Measurements from ENCODE around the gene HOXA7. TPM values are rescaled to one million over a fixed set of nuclear protein-coding genes. Genes with fewer than 3 reads are reported as not detected.

Gene HOXA7
- total and polyA plus RNA-seq, 2 experiments from 2014 or later, result 0.24 TPM; not detected in 1

GRCh38 chr7:27115221-27116026, 41.1 kb downstream of the HOXA7 start:
- ATAC-seq, result peak; percentile 9
- no peak overlapping the region for H3K27ac ChIP-seq (ENCODE audit: low read depth)
- H3K27me3 ChIP-seq (ENCODE audit: insufficient read depth), result peaks cover 97% of the 10 kb centered on the region
- 0 out of 2 replicates have a peak overlapping the region, but pooled peaks have one; percentile 26 for H3K4me3 ChIP-seq
- DNase-seq (ENCODE audit: low spot score), result peak; percentile 63
- no peaks in the 10 kb centered on the region for H3K36me3 ChIP-seq (ENCODE audit: insufficient read depth)
- H3K79me2 ChIP-seq (replicated peaks; ENCODE audit: insufficient read depth), result no peaks in the 10 kb centered on the region
- H3K4me1 ChIP-seq (ENCODE audit: insufficient read depth), result peaks cover 31% of the 10 kb centered on the region
- H2AFZ ChIP-seq, result no peak overlapping the region
- H3K4me2 ChIP-seq, result 0 out of 2 replicates have a peak overlapping the region, but pooled peaks have one; percentile 36
- Mint-ChIP-seq H3K9me3 (peaks cover 12% of the 10 kb centered on the region; the same call in 2 of the 3 replicates), H3K36me3 (ENCODE audit: low read depth) (no peaks in the 10 kb centered on the region), H3K4me1 (peaks cover 13% of the 10 kb centered on the region), H3K27me3 (ENCODE audit: insufficient read depth, low read depth, poor library complexity) (peaks cover 95% of the 10 kb centered on the region), H3K4me3 (no peak overlapping the region), H3K27ac (no peak overlapping the region)
- H3K9me2 ChIP-seq (ENCODE audit: insufficient read depth), result no peaks in the 10 kb centered on the region
- TF ChIP-seq EZH2 (IDR thresholded peaks at IDR 0.05; ENCODE audit: low read depth, unreplicated experiment), result peak; percentile 97
- TF ChIP-seq ZNF462 (CRISPR knock-in tag; IDR thresholded peaks at IDR 0.05), result no peak
- TF ChIP-seq EZH2phosphoT487 (IDR thresholded peaks at IDR 0.05; ENCODE audit: unreplicated experiment), result peak; percentile 93
- peaks cover 67% of the 10 kb centered on the region for H4K20me1 ChIP-seq (replicated peaks; ENCODE audit: insufficient read depth)
- H3F3A ChIP-seq (replicated peaks; ENCODE audit: low read depth), result peaks cover 46% of the 10 kb centered on the region

- peaks cover 13% of the 10 kb centered on the region for H3K4me1 Mint-ChIP-seq
- 0 out of 2 replicates have a peak overlapping the region, but pooled peaks have one; percentile 26 for H3K4me3 ChIP-seq
- TF ChIP-seq REST (IDR thresholded peaks at IDR 0.05; ENCODE audit: unreplicated experiment), result no peak
- TF ChIP-seq POLR2AphosphoS5 (IDR thresholded peaks at IDR 0.05; ENCODE audit: low read depth), result no peak
- TF ChIP-seq EZH2phosphoT487 (IDR thresholded peaks at IDR 0.05; ENCODE audit: unreplicated experiment), result no peak
- no peak for TF ChIP-seq ETS1 (IDR thresholded peaks at IDR 0.05)
- no peak for TF ChIP-seq NANOG (IDR thresholded peaks at IDR 0.05; ENCODE audit: borderline replicate concordance)
Measured at GRCh38 chr7:27114881-27115220, 41.6 kb downstream of the HOXA7 start.

More at GRCh38 chr7:27114881-27115220, 41.6 kb downstream of the HOXA7 start:
- Histone ChIP-seq H3F3A (replicated peaks; ENCODE audit: low read depth) (peaks cover 49% of the 10 kb centered on the region), H3K9me2 (ENCODE audit: insufficient read depth) (no peaks in the 10 kb centered on the region), H3K79me2 (replicated peaks; ENCODE audit: insufficient read depth) (no peaks in the 10 kb centered on the region), H4K20me1 (replicated peaks; ENCODE audit: insufficient read depth) (peaks cover 66% of the 10 kb centered on the region), H3K27ac (ENCODE audit: low read depth) (no peak overlapping the region), H3K4me2 (0 out of 2 replicates have a peak overlapping the region, but pooled peaks have one; percentile 36), H3K27me3 (ENCODE audit: insufficient read depth) (peaks cover 97% of the 10 kb centered on the region), H2AFZ (no peak overlapping the region), H3K36me3 (ENCODE audit: insufficient read depth) (no peaks in the 10 kb centered on the region), H3K4me1 (ENCODE audit: insufficient read depth) (peaks cover 31% of the 10 kb centered on the region)
- Mint-ChIP-seq H3K36me3 (ENCODE audit: low read depth) (no peaks in the 10 kb centered on the region), H3K9me3 (peaks cover 12% of the 10 kb centered on the region; the same call in 2 of the 3 replicates), H3K27me3 (ENCODE audit: insufficient read depth, low read depth, poor library complexity) (peaks cover 95% of the 10 kb centered on the region), H3K27ac (no peak overlapping the region), H3K4me3 (no peak overlapping the region)
- ATAC-seq, result no peak
- no peak for DNase-seq (ENCODE audit: low spot score)

All from GM23338 (cell line).